ENCODE measurements around the gene RHEB.

The RHEB gene

DNA sequence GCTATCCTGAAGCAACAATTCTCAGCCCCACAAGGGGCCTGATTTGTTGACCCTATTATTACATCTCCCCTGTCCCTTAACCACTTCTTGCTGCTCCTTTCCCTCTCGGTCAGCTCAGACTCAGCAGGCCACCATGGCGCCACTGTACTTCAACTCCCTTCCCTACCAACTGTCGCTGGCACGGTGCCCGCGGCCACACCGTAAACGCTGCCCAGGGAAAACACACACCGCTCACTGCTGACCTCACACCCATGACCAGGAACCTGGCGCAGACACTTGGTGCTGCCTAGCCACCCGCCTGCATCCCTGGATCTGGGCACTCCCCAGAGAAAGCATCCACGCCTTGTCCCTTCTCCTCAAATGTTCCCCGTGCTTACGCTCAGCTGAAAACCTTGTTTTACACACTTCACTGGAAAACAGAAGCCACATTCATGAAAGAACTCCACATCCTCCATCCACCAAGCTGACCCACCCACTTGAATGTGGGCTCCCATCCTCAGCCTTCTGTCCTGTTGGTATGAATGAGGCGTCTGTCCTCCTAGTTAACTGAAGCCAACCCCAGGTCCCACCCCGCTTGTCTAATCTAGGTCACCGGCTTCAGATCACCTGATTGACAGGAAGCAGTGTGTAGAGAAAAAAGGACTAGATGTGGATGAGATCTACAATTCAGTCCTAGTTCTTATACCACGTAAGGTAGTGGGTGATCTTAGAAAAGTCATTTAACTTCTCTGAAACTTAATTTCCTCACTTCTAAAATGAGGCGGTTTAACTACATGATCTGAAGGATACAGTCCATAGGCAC, 51.3 kb downstream of the RHEB start:
- TF ChIP-seq CTCF (conservative IDR thresholded peaks at IDR 0.05): no peak
- no peak overlapping the region for H3K27ac ChIP-seq

GRCh38 chr7:151465169-151465568, 54.5 kb downstream of the RHEB start:
- H3K27ac ChIP-seq: no peak overlapping the region
- no peak for TF ChIP-seq CTCF (conservative IDR thresholded peaks at IDR 0.05)

- no peak overlapping the region for H3K27ac ChIP-seq
- TF ChIP-seq CTCF (conservative IDR thresholded peaks at IDR 0.05): no peak
Measured at GRCh38 chr7:151462306-151462779, 57.4 kb downstream of the RHEB start.

DNA sequence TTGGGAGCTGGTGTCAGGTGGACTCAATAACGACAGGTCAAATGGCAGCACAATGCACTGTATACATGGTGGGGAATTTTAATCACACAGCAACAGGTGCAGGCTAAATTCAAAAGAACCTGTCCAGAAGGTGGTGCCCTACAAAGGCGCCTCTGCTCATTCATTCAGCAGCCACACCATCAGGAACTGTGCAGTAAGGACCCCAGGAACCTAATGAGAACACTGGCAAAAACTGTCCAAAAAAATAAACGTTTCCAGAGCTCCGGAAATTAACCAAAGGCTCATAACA, 57.8 kb downstream of the RHEB start:
- no peak overlapping the region for H3K27ac ChIP-seq
- TF ChIP-seq CTCF (conservative IDR thresholded peaks at IDR 0.05): peak; percentile 45; the same call in 1 of the 2 replicates

DNA sequence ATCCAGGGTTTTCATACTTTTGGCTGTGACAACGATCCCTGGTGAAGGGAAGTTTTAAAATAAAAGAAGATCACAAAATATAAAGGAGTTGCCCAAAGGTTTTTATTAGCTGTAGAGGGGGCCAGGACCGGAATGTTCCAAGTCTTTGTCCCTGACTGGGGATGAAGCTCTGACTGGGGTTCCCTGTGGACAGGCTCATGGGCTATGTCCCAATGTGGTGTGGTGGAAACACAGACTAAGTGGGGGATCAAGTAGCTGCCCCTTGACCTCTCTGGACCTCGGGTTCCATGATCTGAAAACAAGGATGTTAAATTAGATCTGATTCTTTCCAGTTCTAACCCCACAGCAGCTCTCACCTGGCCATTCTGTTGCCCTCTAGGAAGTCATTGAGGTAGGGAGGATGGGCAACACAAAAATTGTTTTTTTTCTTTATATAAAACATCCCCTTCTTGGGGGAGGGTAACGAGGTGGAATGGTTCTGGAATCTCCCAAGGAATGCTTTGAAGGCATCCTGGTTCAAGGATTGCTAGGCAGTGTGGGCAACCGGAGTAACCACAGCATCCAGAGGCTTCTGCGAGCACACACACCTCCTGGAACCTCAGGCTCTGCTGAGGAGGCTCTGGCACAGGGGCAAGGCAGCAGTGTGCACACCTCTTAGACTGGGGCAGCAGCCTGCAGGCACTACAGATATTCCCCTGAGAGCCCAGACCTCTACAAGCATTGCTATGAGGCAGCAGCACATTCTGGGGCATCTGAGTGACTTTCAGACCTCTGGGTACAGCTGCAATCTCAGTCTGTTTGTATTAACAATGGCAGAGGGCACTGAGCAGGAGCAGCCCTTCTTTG, 58.4 kb downstream of the RHEB start:
- TF ChIP-seq CTCF (conservative IDR thresholded peaks at IDR 0.05): no peak
- H3K27ac ChIP-seq: no peak overlapping the region; the same call in 1 of the 2 replicates

GRCh38 chr7:151460474-151460855, 59.2 kb downstream of the RHEB start:
- no peak for TF ChIP-seq CTCF (conservative IDR thresholded peaks at IDR 0.05)

GRCh38 chr7:151459726-151460473, 59.8 kb downstream of the RHEB start:
- peak overlapping the region; percentile 57 for H3K27ac ChIP-seq
- peak; percentile 48; the same call in 1 of the 2 replicates for TF ChIP-seq CTCF (conservative IDR thresholded peaks at IDR 0.05)

More at GRCh38 chr7:151460474-151460855, 59.2 kb downstream of the RHEB start:
- H3K27ac ChIP-seq: peak overlapping the region; percentile 57
